NCI-H1417 (cell line): ENCODE data around the gene EXOSC7.

Experiments used
- DNase-seq, 3 experiments: peaks; one replicate each; lab custom pipeline; 2025; lab: John Stamatoyannopoulos, UW

The EXOSC7 gene

GRCh38 chr3:44993471-44994205 is 17.6 kb downstream of the EXOSC7 start:
- no peak for DNase-seq

GRCh38 chr3:44995142-44995770 is 19.2 kb downstream of the EXOSC7 start:
- DNase-seq, result peak; percentile 16 to 85 (median 35)

- DNase-seq, result no peak
These were observed 20.5 kb downstream of the EXOSC7 start for GRCh38 chr3:44996556-44996969.

- DNase-seq, result no peak
These were observed 23.7 kb downstream of the EXOSC7 start for GRCh38 chr3:44999782-45000181.

- no peak for DNase-seq
These were observed 24.8 kb downstream of the EXOSC7 start for GRCh38 chr3:45000823-45001222.

- no peak for DNase-seq
These were observed 25.7 kb downstream of the EXOSC7 start for GRCh38 chr3:45001738-45002137.

GRCh38 chr3:45002139-45002660 is 26.2 kb downstream of the EXOSC7 start:
- DNase-seq, result no peak

- DNase-seq, result no peak
These were observed 26.7 kb downstream of the EXOSC7 start for GRCh38 chr3:45002720-45003119.

- DNase-seq, result no peak
These were observed 27.4 kb downstream of the EXOSC7 start for GRCh38 chr3:45003406-45003805.

GRCh38 chr3:45003859-45004258 is 27.8 kb downstream of the EXOSC7 start:
- no peak for DNase-seq

GRCh38 chr3:45007091-45007490 is 31.0 kb downstream of the EXOSC7 start:
- DNase-seq, result no peak

GRCh38 chr3:45008117-45008516 is 32.1 kb downstream of the EXOSC7 start:
- DNase-seq, result no peak

GRCh38 chr3:45009868-45010267 is 33.8 kb downstream of the EXOSC7 start:
- DNase-seq, result no peak

GRCh38 chr3:45010811-45011333 is 34.8 kb downstream of the EXOSC7 start:
- DNase-seq, result no peak

GRCh38 chr3:45011756-45012508 is 35.9 kb downstream of the EXOSC7 start:
- no peak for DNase-seq

GRCh38 chr3:45012577-45012976 is 36.5 kb downstream of the EXOSC7 start:
- no peak for DNase-seq

GRCh38 chr3:45016916-45017315 is 40.9 kb downstream of the EXOSC7 start:
- DNase-seq, result no peak

- no peak for DNase-seq
These were observed 41.8 kb downstream of the EXOSC7 start for GRCh38 chr3:45017821-45018220.

- DNase-seq, result no peak
These were observed 44.5 kb downstream of the EXOSC7 start for GRCh38 chr3:45020534-45020933.

GRCh38 chr3:45021524-45022297 is 45.7 kb downstream of the EXOSC7 start:
- DNase-seq, result no peak

- DNase-seq, result no peak
These were observed 47.6 kb downstream of the EXOSC7 start for GRCh38 chr3:45023675-45024074.
